ENCODE data around the gene PRKCE. TPM values are rescaled to one million over a fixed set of nuclear protein-coding genes. Genes with fewer than 3 reads are reported as not detected.

PRKCE gene
- polyA plus RNA-seq, 1 of the 3 experiments (the other 2 are of a cell fraction): 16.3 TPM

DNA sequence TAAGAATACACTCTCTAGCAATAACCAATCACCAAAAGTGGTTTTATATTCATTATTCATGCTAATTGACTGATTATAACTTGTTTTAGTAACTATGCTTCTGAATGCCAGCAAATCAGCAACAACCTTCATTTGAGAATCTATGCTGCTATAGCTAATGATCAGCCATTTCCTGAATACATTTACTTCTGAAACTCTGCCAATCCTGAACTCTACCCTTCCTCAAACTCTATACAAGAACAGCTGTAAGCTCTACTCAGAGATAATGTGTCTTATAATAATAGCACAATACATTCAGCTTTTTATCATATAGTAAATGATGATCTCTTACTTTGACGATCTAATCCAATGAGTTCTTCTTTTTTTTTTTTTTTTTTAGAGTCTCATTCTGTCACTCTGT lies 560.0 kb downstream of the PRKCE start:
- Histone ChIP-seq H3K79me2 (ENCODE audit: insufficient read depth) (no peaks in the 10 kb centered on the region), H4K20me1 (ENCODE audit: insufficient read depth) (no peaks in the 10 kb centered on the region), H3K36me3 (replicated peaks in 1 of 2; ENCODE audit: control insufficient read depth in 1 of 2, insufficient read depth in 2 of 2, low read length in 1 of 2) (no peaks in the 10 kb centered on the region), H3K9me2 (no peaks in the 10 kb centered on the region), H3K4me2 (no peak overlapping the region), H3K9me3 (peaks cover 13% of the 10 kb centered on the region), H3K4me1 (ENCODE audit: control insufficient read depth in 1 of 2, insufficient read depth in 2 of 2, low read depth in 1 of 2, low read length in 1 of 2) (no peaks in the 10 kb centered on the region), H3K27ac (ENCODE audit: low read depth in 2 of 2, low read length in 1 of 2) (no peak overlapping the region), H3K9ac (no peak overlapping the region), H3K4me3 (ENCODE audit: low read depth in 2 of 2, low read length in 1 of 2) (no peak overlapping the region), H3F3A (replicated peaks; ENCODE audit: insufficient read depth) (no peaks in the 10 kb centered on the region), H3K27me3 (ENCODE audit: insufficient read depth) (no peaks in the 10 kb centered on the region), H2AFZ (ENCODE audit: low read depth) (no peak overlapping the region)
- CTCF ChIA-PET: interaction anchor here (0.6 kb wide), 1 partner anchor 903 kb away, joined by 3 read pairs; no protein-coding TSS in a partner anchor
- TF ChIP-seq POLR2AphosphoS5 (IDR thresholded peaks at IDR 0.05; ENCODE audit: low read depth, low read length) (no peak), RCOR1 (IDR thresholded peaks at IDR 0.05; ENCODE audit: low read length) (no peak), EZH2phosphoT487 (IDR thresholded peaks at IDR 0.05; ENCODE audit: borderline replicate concordance, low read depth) (no peak), TCF12 (IDR thresholded peaks at IDR 0.05) (no peak), TAF1 (IDR thresholded peaks at IDR 0.05; ENCODE audit: borderline replicate concordance, low read depth, low read length) (no peak), EP300 (IDR thresholded peaks at IDR 0.05; ENCODE audit: borderline replicate concordance in 1 of 2, low read depth in 1 of 2, low read length in 1 of 2) (no peak), ZBTB33 (IDR thresholded peaks at IDR 0.05; ENCODE audit: borderline replicate concordance, low read depth) (no peak)
- no peak for DNase-seq
- WGBS (ENCODE audit: low lambda C conversion rate): 76% methylated on average over 1 of the region's 1 CpG
- POLR2A ChIA-PET: interaction anchor here (0.7 kb wide), 1 partner anchor 30 kb away, joined by 3 read pairs; no protein-coding TSS in a partner anchor

DNA sequence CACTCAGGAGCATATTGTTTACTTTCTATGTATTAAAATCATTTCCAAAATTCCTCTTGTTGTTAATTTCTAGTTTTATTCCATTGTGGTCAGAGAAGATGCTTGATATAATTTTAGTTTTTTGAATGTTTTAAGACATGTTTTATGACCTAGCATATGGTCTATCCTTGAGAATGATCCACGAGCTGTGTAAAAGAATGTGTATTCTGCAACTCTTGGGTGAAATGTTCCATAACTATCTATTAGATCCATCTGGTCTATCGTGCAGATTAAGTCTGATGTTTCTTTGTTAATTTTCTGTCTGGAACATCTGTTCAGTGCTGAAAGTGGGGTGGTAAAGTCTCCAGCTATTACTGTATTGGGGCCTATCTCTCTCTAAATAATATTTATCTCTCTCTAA lies 562.4 kb downstream of the PRKCE start:
- Histone ChIP-seq H3K36me3 (replicated peaks in 1 of 2; ENCODE audit: control insufficient read depth in 1 of 2, insufficient read depth in 2 of 2, low read length in 1 of 2) (no peaks in the 10 kb centered on the region), H3K4me3 (ENCODE audit: low read depth in 2 of 2, low read length in 1 of 2) (no peak overlapping the region), H3K9me3 (peaks cover 7% of the 10 kb centered on the region), H3K4me1 (ENCODE audit: control insufficient read depth in 1 of 2, insufficient read depth in 2 of 2, low read depth in 1 of 2, low read length in 1 of 2) (no peaks in the 10 kb centered on the region), H3K9ac (no peak overlapping the region), H3K4me2 (no peak overlapping the region), H3K27ac (ENCODE audit: low read depth in 2 of 2, low read length in 1 of 2) (no peak overlapping the region), H2AFZ (ENCODE audit: low read depth) (no peak overlapping the region), H3K79me2 (ENCODE audit: insufficient read depth) (no peaks in the 10 kb centered on the region), H3K27me3 (ENCODE audit: insufficient read depth) (no peaks in the 10 kb centered on the region), H4K20me1 (ENCODE audit: insufficient read depth) (no peaks in the 10 kb centered on the region), H3K9me2 (no peaks in the 10 kb centered on the region), H3F3A (replicated peaks; ENCODE audit: insufficient read depth) (no peaks in the 10 kb centered on the region)
- no peak for DNase-seq
- POLR2A ChIA-PET: no interaction called here
- WGBS (ENCODE audit: low lambda C conversion rate): 42% methylated on average over 2 of the region's 2 CpGs
- TF ChIP-seq EZH2phosphoT487 (IDR thresholded peaks at IDR 0.05; ENCODE audit: borderline replicate concordance, low read depth): no peak
- TF ChIP-seq NFIC (IDR thresholded peaks at IDR 0.05; ENCODE audit: borderline replicate concordance): no peak
- TF ChIP-seq POLR2AphosphoS5 (IDR thresholded peaks at IDR 0.05; ENCODE audit: low read depth, low read length): no peak
- no peak for TF ChIP-seq RXRA (IDR thresholded peaks at IDR 0.05; ENCODE audit: borderline replicate concordance, low read depth)
- no peak for TF ChIP-seq MAX (IDR thresholded peaks at IDR 0.05; ENCODE audit: low read depth)
- no peak for TF ChIP-seq PBX3 (IDR thresholded peaks at IDR 0.05)
- no peak for TF ChIP-seq SIN3A (IDR thresholded peaks at IDR 0.05; ENCODE audit: borderline replicate concordance, low read depth, low read length)
- no peak for TF ChIP-seq RAD21 (IDR thresholded peaks at IDR 0.05; ENCODE audit: low read length)
- no peak for TF ChIP-seq JUND (IDR thresholded peaks at IDR 0.05)
- no peak for TF ChIP-seq EP300 (IDR thresholded peaks at IDR 0.05; ENCODE audit: borderline replicate concordance in 1 of 2, low read depth in 1 of 2, low read length in 1 of 2)
- TF ChIP-seq FOSL2 (IDR thresholded peaks at IDR 0.05; ENCODE audit: borderline replicate concordance, low read depth): no peak
- TF ChIP-seq YY1 (IDR thresholded peaks at IDR 0.05; ENCODE audit: low read depth): no peak
- TF ChIP-seq NRF1 (IDR thresholded peaks at IDR 0.05; ENCODE audit: low read depth, low read length): no peak
- no peak for TF ChIP-seq GABPA (IDR thresholded peaks at IDR 0.05; ENCODE audit: low read depth)
- TF ChIP-seq, protein P1, sequence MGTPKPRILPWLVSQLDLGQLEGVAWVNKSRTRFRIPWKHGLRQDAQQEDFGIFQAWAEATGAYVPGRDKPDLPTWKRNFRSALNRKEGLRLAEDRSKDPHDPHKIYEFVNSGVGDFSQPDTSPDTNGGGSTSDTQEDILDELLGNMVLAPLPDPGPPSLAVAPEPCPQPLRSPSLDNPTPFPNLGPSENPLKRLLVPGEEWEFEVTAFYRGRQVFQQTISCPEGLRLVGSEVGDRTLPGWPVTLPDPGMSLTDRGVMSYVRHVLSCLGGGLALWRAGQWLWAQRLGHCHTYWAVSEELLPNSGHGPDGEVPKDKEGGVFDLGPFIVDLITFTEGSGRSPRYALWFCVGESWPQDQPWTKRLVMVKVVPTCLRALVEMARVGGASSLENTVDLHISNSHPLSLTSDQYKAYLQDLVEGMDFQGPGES (IDR thresholded peaks at IDR 0.05; ENCODE audit: low read depth, low read length): no peak
- no peak for TF ChIP-seq TCF12 (IDR thresholded peaks at IDR 0.05)
- no peak for TF ChIP-seq SMC3 (IDR thresholded peaks at IDR 0.05; ENCODE audit: low read depth, low read length)
- TF ChIP-seq FOXJ3 (CRISPR knock-in tag; IDR thresholded peaks at IDR 0.05): no peak
- TF ChIP-seq RFX5 (IDR thresholded peaks at IDR 0.05; ENCODE audit: low read length): no peak
- no peak for TF ChIP-seq GATA2 (CRISPR knock-in tag; IDR thresholded peaks at IDR 0.05)
- CTCF ChIA-PET: no interaction called here

All from SK-N-SH (cell line).